ENCODE measurements around the gene A4GNT.

Gene A4GNT

GRCh38 chr3:138078901-138079344, 53.3 kb downstream of the A4GNT start:
- Histone ChIP-seq H3K36me3 (ENCODE audit: control insufficient read depth, insufficient read depth, low read length) (peaks cover 29% of the 10 kb centered on the region), H3K27me3 (ENCODE audit: control insufficient read depth, insufficient read depth, low read length) (no peaks in the 10 kb centered on the region), H3K4me1 (ENCODE audit: control insufficient read depth, insufficient read depth, low read length) (no peaks in the 10 kb centered on the region), H3K9me3 (ENCODE audit: control insufficient read depth, insufficient read depth, low read length) (no peaks in the 10 kb centered on the region), H3K4me3 (ENCODE audit: low read depth, low read length) (no peak overlapping the region), H3K9ac (ENCODE audit: low read depth, low read length) (no peak overlapping the region), H3K27ac (ENCODE audit: low read depth, low read length) (peak overlapping the region; percentile 66)

DNA sequence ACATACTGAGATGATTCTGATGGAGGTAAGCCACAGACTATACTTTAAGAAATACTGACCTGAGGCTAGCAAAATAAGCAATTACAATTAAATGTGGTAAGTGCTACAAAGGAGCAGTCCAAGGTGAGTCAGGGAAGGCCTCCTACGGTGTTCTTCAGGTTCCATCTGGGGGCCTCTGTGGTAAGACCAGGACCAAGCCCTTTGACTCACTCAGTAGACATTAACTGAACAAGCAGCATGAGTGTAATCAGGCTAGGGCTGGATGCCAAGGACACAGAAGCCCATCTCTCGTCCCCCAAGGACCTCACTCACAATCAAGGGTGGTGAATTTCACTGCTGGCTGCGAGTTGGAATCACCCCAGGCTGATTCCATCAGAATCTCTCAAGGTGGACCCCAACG, 54.1 kb downstream of the A4GNT start:
- Histone ChIP-seq H3K9me3 (ENCODE audit: control insufficient read depth, insufficient read depth, low read length) (no peaks in the 10 kb centered on the region), H3K9ac (ENCODE audit: low read depth, low read length) (no peak overlapping the region), H3K4me3 (ENCODE audit: low read depth, low read length) (no peak overlapping the region), H3K4me1 (ENCODE audit: control insufficient read depth, insufficient read depth, low read length) (0 out of 2 replicates have a peak, but pooled peaks cover 2% of the 10 kb centered on the region), H3K27ac (ENCODE audit: low read depth, low read length) (no peak overlapping the region), H3K27me3 (ENCODE audit: control insufficient read depth, insufficient read depth, low read length) (no peaks in the 10 kb centered on the region), H3K36me3 (ENCODE audit: control insufficient read depth, insufficient read depth, low read length) (peaks cover 23% of the 10 kb centered on the region)
